HL-60 (cell line): ENCODE data around the gene PCNX2.

ENCODE experiments used
- DNase-seq, 2 experiments: peaks; one replicate each; pipeline ENCODE4 v3.0.0-alpha.2; 2010 to 2020; ENCODE audit warnings: low read depth in 1 of 2, low spot score in 1 of 2
- H3K27ac ChIP-seq: fragments of 250-450 bp; sonication (Bioruptor Pico); replicated peaks from 2 replicates; pipeline ENCODE4 v1.5.1; 2020; ENCODE audit warnings: mild to moderate bottlenecking, moderate library complexity
- H3K27me3 ChIP-seq: fragments of 250-450 bp; sonication (Bioruptor Pico); 2 replicates; pipeline ENCODE4 v1.5.1; 2021; ENCODE audit warnings: mild to moderate bottlenecking, moderate library complexity; ENCODE audit not compliant: insufficient read depth, poor library complexity, severe bottlenecking
- H3K4me3 ChIP-seq: replicated peaks from 2 replicates; pipeline ENCODE4 v1.5.1; 2011; ENCODE audit warnings: mild to moderate bottlenecking, control low read depth, low read length; ENCODE audit not compliant: insufficient read depth
- CTCF ChIP-seq: IDR thresholded peaks from one replicate; pipeline ENCODE4 v1.5.1; 2011; ENCODE audit warnings: low read length, control low read depth, inconsistent platforms; ENCODE audit not compliant: insufficient read depth
- GABPA ChIP-seq: IDR thresholded peaks from 2 replicates; pipeline ENCODE4 v1.6.1; 2012; ENCODE audit warnings: low read depth
- POLR2AphosphoS5 ChIP-seq: IDR thresholded peaks from 2 replicates; pipeline ENCODE4 v1.6.1; 2012; ENCODE audit warnings: low read depth
- REST ChIP-seq: IDR thresholded peaks from 2 replicates; pipeline ENCODE4 v1.6.1; 2012; ENCODE audit warnings: low read depth; ENCODE audit not compliant: insufficient replicate concordance
- SPI1 ChIP-seq: IDR thresholded peaks from 2 replicates; pipeline ENCODE4 v1.6.1; 2012; ENCODE audit warnings: low read depth, mild to moderate bottlenecking, borderline replicate concordance

PCNX2 gene

DNA sequence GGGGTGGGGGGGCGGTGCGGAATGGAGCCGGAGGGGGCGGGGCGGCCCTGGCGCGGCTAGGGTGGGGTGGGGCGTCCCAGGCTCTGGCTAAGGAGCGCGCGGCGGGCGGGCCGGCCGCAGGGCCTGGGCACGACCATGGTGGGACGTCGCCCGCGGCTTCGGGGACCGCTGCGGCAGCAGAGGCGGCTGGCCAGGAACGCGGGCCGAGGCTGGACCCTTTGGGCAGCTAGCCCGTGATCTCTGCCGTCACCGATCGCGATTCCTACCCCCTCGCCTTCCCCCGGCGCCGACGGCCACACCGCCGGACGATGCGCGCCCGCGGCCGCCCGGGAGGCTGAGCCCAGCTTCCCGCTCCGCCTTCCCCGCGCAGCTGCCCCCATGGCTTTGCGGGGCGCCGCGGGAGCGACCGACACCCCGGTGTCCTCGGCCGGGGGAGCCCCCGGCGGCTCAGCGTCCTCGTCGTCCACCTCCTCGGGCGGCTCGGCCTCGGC lies 32.2 kb upstream of the PCNX2 start, which contains the start of gene MAP3K21:
Gene MAP3K21, plus strand, starts transcription at position 74 of the 491 bp plus-strand sequence. Its CDS starts 305 bp downstream, at position 379.
- peak; percentile 72 for TF ChIP-seq POLR2AphosphoS5
- TF ChIP-seq GABPA, result no peak
- Histone ChIP-seq H3K27me3 (no peaks in the 10 kb centered on the region), H3K27ac (peak within 1 kb of the TSS; percentile 62), H3K4me3 (peak within 1 kb of the TSS; percentile 74)
- no peak for DNase-seq

DNA sequence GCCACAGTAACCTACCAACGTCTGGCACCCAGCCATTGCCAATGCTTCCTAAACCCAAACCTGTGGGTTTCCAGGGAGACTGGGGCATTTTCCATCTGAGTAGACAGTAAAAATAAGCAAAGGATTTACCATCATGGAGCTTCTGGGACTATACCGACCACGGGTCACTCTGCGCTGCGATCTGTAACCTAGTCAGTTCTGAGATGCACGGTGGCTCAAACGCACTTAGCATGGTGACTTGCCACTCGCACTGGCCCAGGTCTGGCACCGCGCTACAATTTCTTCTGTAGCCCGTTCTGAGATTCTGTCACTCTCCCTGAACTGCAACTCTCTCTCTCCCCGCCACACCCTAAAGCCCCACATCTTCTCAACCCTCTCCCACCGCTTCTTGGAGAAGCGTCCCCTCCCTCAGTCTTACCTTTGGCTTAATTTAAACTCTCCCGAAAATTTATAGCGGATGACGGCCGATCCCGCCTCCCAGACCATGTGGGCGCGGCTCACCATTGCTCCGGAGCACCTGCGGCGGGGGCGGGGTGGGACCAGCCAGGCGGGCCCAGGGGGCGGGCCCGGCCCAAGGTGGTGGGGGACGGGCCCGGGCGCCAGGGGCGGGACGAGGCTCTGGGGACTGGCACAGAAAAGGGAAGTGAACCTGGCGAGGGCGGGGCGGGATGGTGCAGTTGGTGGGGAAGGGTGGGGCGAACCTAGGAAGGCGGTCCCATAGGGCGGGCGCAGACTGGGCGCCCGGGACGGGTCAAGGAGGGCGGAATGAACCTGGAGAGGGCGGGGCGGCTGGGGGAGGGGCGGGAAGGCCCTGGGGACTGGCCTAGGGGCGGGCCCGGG lies 31.5 kb upstream of the PCNX2 start:
- Histone ChIP-seq H3K27me3 (no peaks in the 10 kb centered on the region), H3K4me3 (peak overlapping the region; percentile 74), H3K27ac (no peak overlapping the region)
- TF ChIP-seq GABPA (no peak), POLR2AphosphoS5 (no peak), SPI1 (peak; percentile 93)
- DNase-seq, result peak; percentile 92 to 97

- H3K27ac ChIP-seq, result no peak overlapping the region
- no peak for DNase-seq
- H3K4me3 ChIP-seq, result no peak overlapping the region
Observed at GRCh38 chr1:233326319-233326718, 30.8 kb upstream of the PCNX2 start.

GRCh38 chr1:233323718-233324117 lies 28.2 kb upstream of the PCNX2 start:
- TF ChIP-seq POLR2AphosphoS5 (no peak), CTCF (no peak), SPI1 (no peak), REST (no peak), GABPA (no peak)
- no peaks in the 10 kb centered on the region for H3K27me3 ChIP-seq
- DNase-seq, result no peak
- no peak overlapping the region for H3K4me3 ChIP-seq
- no peak overlapping the region for H3K27ac ChIP-seq

More at GRCh38 chr1:233326319-233326718, 30.8 kb upstream of the PCNX2 start:
- H3K27me3 ChIP-seq, result no peaks in the 10 kb centered on the region
- no peak for TF ChIP-seq REST
- TF ChIP-seq SPI1, result no peak
- TF ChIP-seq CTCF, result no peak
- no peak for TF ChIP-seq POLR2AphosphoS5
- TF ChIP-seq GABPA, result no peak
